ENCODE data around the gene SFXN3.

GRCh38 chr10:101018600-101019439, 12.2 kb upstream of the SFXN3 start:
- TF ChIP-seq CTCF (IDR thresholded peaks at IDR 0.05; ENCODE audit: low read length), result peak; percentile 46
- no peak for TF ChIP-seq EZH2 (IDR thresholded peaks at IDR 0.05; ENCODE audit: borderline replicate concordance, low read length)

Measured in OCI-LY1 (cell line).